NCI-H2196 treated with DMSO at 0.1 percent for 48 hours (cell line): ENCODE data around the gene RAB11FIP4.

Experiments
- DNase-seq: peaks from one replicate; lab custom pipeline; 2025; ENCODE audit not compliant: unreplicated experiment; lab: John Stamatoyannopoulos, UW

RAB11FIP4 gene

GRCh38 chr17:31385428-31386285 lies 5.8 kb upstream of the RAB11FIP4 start:
- no peak for DNase-seq

GRCh38 chr17:31386542-31387075 lies 4.9 kb upstream of the RAB11FIP4 start:
- no peak for DNase-seq

GRCh38 chr17:31387438-31387837 lies 4.0 kb upstream of the RAB11FIP4 start:
- DNase-seq, result no peak

GRCh38 chr17:31388351-31388750 lies 3.1 kb upstream of the RAB11FIP4 start:
- DNase-seq, result no peak

- no peak for DNase-seq
Measured at GRCh38 chr17:31388770-31389656, 2.5 kb upstream of the RAB11FIP4 start.

GRCh38 chr17:31389657-31390381 lies 1.7 kb upstream of the RAB11FIP4 start:
- no peak for DNase-seq

- DNase-seq, result no peak
Measured at GRCh38 chr17:31390426-31390747, 1.1 kb upstream of the RAB11FIP4 start.

GRCh38 chr17:31390748-31391495 lies 553 bp upstream of the RAB11FIP4 start:
- DNase-seq, result no peak

- DNase-seq, result no peak
Measured at GRCh38 chr17:31392002-31392855, 754 bp downstream of the RAB11FIP4 start.

GRCh38 chr17:31392856-31393748 lies 1.6 kb downstream of the RAB11FIP4 start:
- DNase-seq, result no peak

GRCh38 chr17:31393749-31394146 lies 2.3 kb downstream of the RAB11FIP4 start:
- no peak for DNase-seq

- DNase-seq, result no peak
Measured at GRCh38 chr17:31394544-31394943, 3.1 kb downstream of the RAB11FIP4 start.

GRCh38 chr17:31397256-31397939 lies 5.9 kb downstream of the RAB11FIP4 start:
- DNase-seq, result no peak

GRCh38 chr17:31398381-31399311 lies 7.2 kb downstream of the RAB11FIP4 start:
- DNase-seq, result no peak

GRCh38 chr17:31400481-31400950 lies 9.0 kb downstream of the RAB11FIP4 start:
- DNase-seq, result no peak

- no peak for DNase-seq
Measured at GRCh38 chr17:31401456-31402254, 10.2 kb downstream of the RAB11FIP4 start.
